Aorta (tissue), 5 donors: Measurements from ENCODE around the gene LRFN3. TPM values are rescaled to one million over a fixed set of nuclear protein-coding genes. Genes with fewer than 3 reads are reported as not detected.
A peak's percentile ranks its signal among the peaks of the same experiment; 100 is the strongest.
"Not testable (repeated sequence)": the region's sequence is repeated elsewhere in the genome, so short reads cannot be mapped to it uniquely, and the experiment has no call there.

Source experiments
- ATAC-seq: fragments of 200-7000 bp; cut with Tn5 transposase; one replicate; pipeline ENCODE4 v1.9.1; 2022; ENCODE audit warnings: moderate library complexity; ENCODE audit not compliant: low FRiP score
- DNase-seq, 2 donors: peaks; one replicate each; pipeline ENCODE4 v3.0.0-alpha.2; 2020
- H3K27ac ChIP-seq, 2 donors: one replicate each; pipeline ENCODE4 v1.5.1; 2013; ENCODE audit warnings: low read length in 2 of 2, mild to moderate bottlenecking in 2 of 2, moderate library complexity in 2 of 2, control low read depth in 1 of 2, inconsistent platforms in 1 of 2, low read depth in 1 of 2
- H3K27me3 ChIP-seq, 2 donors: one replicate each; pipeline ENCODE4 v1.6.1; 2013; ENCODE audit warnings: control low read depth in 1 of 2, low read length in 1 of 2, mild to moderate bottlenecking in 1 of 2, moderate library complexity in 1 of 2; ENCODE audit not compliant: insufficient read depth in 2 of 2, control insufficient read depth in 1 of 2
- H3K36me3 ChIP-seq, 2 donors: one replicate each; pipeline ENCODE4 v1.6.1; 2013; ENCODE audit warnings: control low read depth in 1 of 2, low read length in 1 of 2, mild to moderate bottlenecking in 1 of 2; ENCODE audit not compliant: insufficient read depth in 2 of 2, control insufficient read depth in 1 of 2
- H3K4me1 ChIP-seq, 2 donors: one replicate each; pipeline ENCODE4 v1.6.1; 2013; ENCODE audit warnings: low read length in 2 of 2, control low read depth in 1 of 2, mild to moderate bottlenecking in 1 of 2, moderate library complexity in 1 of 2; ENCODE audit not compliant: insufficient read depth in 2 of 2, control insufficient read depth in 1 of 2
- H3K4me3 ChIP-seq, 2 donors: one replicate each; pipeline ENCODE4 v1.5.1; 2013; ENCODE audit warnings: low read length in 2 of 2, control low read depth in 1 of 2, mild to moderate bottlenecking in 1 of 2
- H3K9me3 ChIP-seq: one replicate; pipeline ENCODE4 v1.6.1; 2013; ENCODE audit warnings: mild to moderate bottlenecking, low read length; ENCODE audit not compliant: control insufficient read depth
- WGBS, 2 donors: extraction: QIAGEN DNeasy Blood & Tissue Kit; methylation state at CpG; one replicate each; pipeline ENCODE4 v1.1.7; 2013; 5-methylcytosine and 5-hydroxymethylcytosine counted together
- intact Hi-C, 2 donors: fragments of 100-400 bp; cut with DNase I; formaldehyde crosslinking; loops; one replicate each; pipeline versions ENCODE4 v1.14.2 to v1.15.0; 2022
- polyA plus RNA-seq, 2 donors: library from polyadenylated mRNA; stranded (reverse); fragments of 200-250 nt; gene quantifications; one replicate each; pipeline ENCODE4 v1.2.3, GENCODE V29; 2013
- total RNA-seq, 2 donors: library from RNA; stranded (reverse); fragmentation: NEBNext Ultra II Directional; extraction: Animal tissue kit (Norgen Biotek cat#: 25700); gene quantifications; one replicate each; pipeline ENCODE4 v1.2.1, GENCODE V29; 2021
- donor health status: healthy with polysubstance abuse.
- donor health status: Bipolar disorder and iron deficiency.
- donor health status: DM: no; HTN: no; CAD: no.
- donor health status: DM: no; HTN: no; CAD: no.
- donor health status: DM: yes; HTN: yes; CAD: no.

Gene LRFN3
- total and polyA plus RNA-seq, 4 donors = 2.0 to 15.1 (median 10.3) TPM

DNA sequence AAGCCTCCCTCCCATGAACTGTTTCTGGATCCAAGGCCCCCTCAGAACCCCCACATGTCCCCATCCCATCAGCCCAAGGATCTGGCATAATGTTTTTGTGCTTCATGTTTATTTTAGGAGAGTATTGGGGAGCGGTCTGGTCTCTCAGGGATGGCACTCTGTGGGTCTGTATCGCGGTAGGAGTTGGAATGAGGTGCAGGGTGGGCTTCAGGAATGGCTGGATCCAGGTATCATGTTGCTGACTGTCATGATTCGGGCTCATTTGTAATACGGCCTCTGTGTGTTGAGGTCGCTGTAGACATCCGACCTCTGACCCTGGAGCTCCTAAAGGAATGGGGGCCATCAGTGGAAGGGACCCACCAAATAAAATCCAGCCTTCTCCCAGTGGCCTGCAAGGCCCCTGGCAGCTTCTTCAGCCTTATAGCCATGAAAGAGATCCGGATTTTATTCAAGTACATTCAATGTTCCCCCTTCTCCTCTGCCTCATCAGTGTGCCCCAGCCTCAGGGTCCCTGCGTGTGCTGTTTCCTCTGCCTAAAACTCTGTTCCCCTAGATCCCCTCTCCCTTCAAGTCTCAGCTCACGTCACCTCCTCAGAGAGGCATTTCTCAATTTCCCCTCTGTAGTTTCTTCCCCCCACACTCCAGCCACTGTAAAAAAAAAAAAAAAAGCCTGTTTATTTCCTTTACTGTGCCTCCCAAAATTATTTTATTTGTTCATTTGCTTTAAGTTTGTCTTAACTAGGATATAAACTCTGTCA, 31.7 kb upstream of the LRFN3 start:
- H3K9me3 ChIP-seq = no peaks in the 10 kb centered on the region
- no peak overlapping the region for H3K27ac ChIP-seq
- no peaks in the 10 kb centered on the region for H3K4me1 ChIP-seq
- DNase-seq (no peak), ATAC-seq (no peak)
- WGBS, 2 donors = 86 to 88% methylated on average over 10 of the region's 10 CpGs
- no peaks in the 10 kb centered on the region for H3K36me3 ChIP-seq
- no peaks in the 10 kb centered on the region for H3K27me3 ChIP-seq
- intact Hi-C loops = no loop called here
- no peak overlapping the region for H3K4me3 ChIP-seq

DNA sequence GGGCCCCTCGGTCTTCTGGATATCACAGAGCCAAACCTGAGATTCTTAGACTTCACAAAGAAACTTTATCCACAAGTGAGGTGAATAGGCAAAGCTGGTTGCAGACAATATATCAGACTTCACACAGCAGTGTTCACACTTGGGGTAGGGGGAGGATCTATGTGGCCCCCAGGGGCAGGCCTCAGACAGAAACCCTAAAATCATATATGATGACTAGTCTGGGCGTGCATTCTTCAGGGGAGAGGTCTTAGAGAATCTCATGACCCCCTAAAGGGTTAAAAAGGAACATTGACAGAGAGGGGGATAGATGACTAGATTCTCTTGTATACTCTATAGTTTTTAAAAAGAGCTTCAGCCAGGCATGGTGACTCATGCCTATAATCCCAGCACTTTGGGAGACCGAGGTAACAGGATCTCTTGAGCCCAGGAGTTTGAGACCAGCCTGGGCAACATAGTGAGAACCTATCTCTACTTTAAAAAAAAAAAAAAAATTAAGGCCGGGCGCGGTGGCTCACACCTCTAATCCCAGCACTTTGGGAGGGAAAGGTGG, 30.9 kb upstream of the LRFN3 start:
- Histone ChIP-seq H3K27ac (no peak overlapping the region), H3K4me3 (no peak overlapping the region), H3K9me3 (no peaks in the 10 kb centered on the region), H3K4me1 (no peaks in the 10 kb centered on the region), H3K36me3 (no peaks in the 10 kb centered on the region), H3K27me3 (no peaks in the 10 kb centered on the region)
- 76 to 78% methylated on average over 6 of the region's 6 CpGs for WGBS, 2 donors
- ATAC-seq = no peak
- DNase-seq = no peak
- intact Hi-C loops = no loop called here

GRCh38 chr19:35907377-35907745, 28.8 kb upstream of the LRFN3 start:
- ATAC-seq = no peak
- no peak overlapping the region for H3K4me3 ChIP-seq
- H3K36me3 ChIP-seq = no peaks in the 10 kb centered on the region
- DNase-seq = no peak
- 44 to 45% methylated on average over 12 of the region's 12 CpGs for whole genome bisulfite sequencing, 2 donors
- H3K4me1 ChIP-seq = no peaks in the 10 kb centered on the region
- no peaks in the 10 kb centered on the region for H3K9me3 ChIP-seq
- intact Hi-C loops = no loop called here
- H3K27ac ChIP-seq = no peak overlapping the region
- no peaks in the 10 kb centered on the region for H3K27me3 ChIP-seq

- peak in 1 of 2 donors; percentile 78 for DNase-seq
- intact Hi-C loops = no loop called here
- no peak within 1 kb of the TSS for H3K4me3 ChIP-seq
- ATAC-seq = peak; percentile 30
- WGBS, 2 donors = 69 to 70% methylated on average over 9 of the region's 9 CpGs
- no peaks in the 10 kb centered on the region for H3K9me3 ChIP-seq
- H3K4me1 ChIP-seq = no peaks in the 10 kb centered on the region
- no peaks in the 10 kb centered on the region for H3K36me3 ChIP-seq
- no peaks in the 10 kb centered on the region for H3K27me3 ChIP-seq
- no peak within 1 kb of the TSS for H3K27ac ChIP-seq
Observed at GRCh38 chr19:35908010-35908441, 28.1 kb upstream of the LRFN3 start, which contains the start of gene TYROBP. TYROBP (minus strand) TSS chr19:35908295; CDS start chr19:35908228, 67 bp downstream.

- ATAC-seq (peak; percentile 79), DNase-seq (peak; percentile 87 to 95)
- no peaks in the 10 kb centered on the region for H3K4me1 ChIP-seq
- no peak overlapping the region for H3K4me3 ChIP-seq
- no peaks in the 10 kb centered on the region for H3K9me3 ChIP-seq
- H3K27ac ChIP-seq = no peak overlapping the region
- intact Hi-C loops = no loop called here
- no peaks in the 10 kb centered on the region for H3K36me3 ChIP-seq
- H3K27me3 ChIP-seq = no peaks in the 10 kb centered on the region
- WGBS, 2 donors = 69 to 71% methylated on average over 10 of the region's 10 CpGs
Observed at GRCh38 chr19:35908973-35909683, 27.0 kb upstream of the LRFN3 start.

GRCh38 chr19:35909684-35910035, 26.5 kb upstream of the LRFN3 start:
- intact Hi-C loops = no loop called here
- H3K36me3 ChIP-seq = no peaks in the 10 kb centered on the region
- WGBS, 2 donors = 63 to 66% methylated on average over 6 of the region's 6 CpGs
- no peaks in the 10 kb centered on the region for H3K4me1 ChIP-seq
- DNase-seq (no peak), ATAC-seq (peak; percentile 9)
- no peaks in the 10 kb centered on the region for H3K9me3 ChIP-seq
- H3K4me3 ChIP-seq = no peak overlapping the region
- no peaks in the 10 kb centered on the region for H3K27me3 ChIP-seq
- H3K27ac ChIP-seq = no peak overlapping the region

DNA sequence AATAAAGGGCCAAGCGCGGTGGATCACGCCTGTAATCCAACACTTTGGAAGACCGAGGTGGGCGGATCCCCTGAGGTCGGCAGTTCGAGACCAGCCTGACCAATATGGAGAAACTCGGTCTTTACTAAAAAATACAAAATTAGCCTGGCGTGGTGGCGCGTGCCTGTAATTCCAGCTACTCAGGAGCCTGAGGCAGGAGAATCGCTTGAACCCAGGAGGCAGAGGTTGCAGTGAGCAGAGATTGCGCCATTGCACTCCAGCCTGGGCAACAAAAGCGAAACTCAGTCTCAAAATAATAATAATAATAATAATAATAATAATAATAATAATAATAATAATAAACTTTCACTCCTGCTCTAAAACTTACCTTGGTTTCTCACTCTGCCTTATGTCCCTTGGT, 25.8 kb upstream of the LRFN3 start:
- H3K4me1 ChIP-seq, ATAC-seq, H3K27ac ChIP-seq, intact Hi-C loops, DNase-seq, H3K36me3 ChIP-seq, H3K9me3 ChIP-seq, H3K27me3 ChIP-seq, H3K4me3 ChIP-seq: not testable (repeated sequence)
- 91 to 92% methylated on average over 14 of the region's 14 CpGs for WGBS, 2 donors

DNA sequence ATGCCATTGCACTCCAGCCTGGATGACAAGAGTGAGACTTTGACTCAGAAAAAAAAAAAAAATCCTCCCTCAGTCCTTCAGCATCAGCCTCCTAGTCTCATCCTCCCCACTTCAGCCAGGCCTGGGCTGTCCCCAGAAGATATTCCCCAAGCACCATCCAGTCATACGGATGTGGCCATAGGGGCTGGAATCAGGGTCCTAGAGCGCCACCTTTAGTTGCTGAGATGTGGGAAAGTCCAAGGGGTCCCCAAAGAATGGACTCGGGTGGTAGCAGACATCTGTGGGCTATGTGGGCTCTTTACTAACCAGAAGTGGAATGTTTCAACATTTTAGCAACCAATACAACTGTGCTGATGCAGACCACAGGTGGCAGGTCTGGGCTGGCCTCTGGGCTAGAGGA, 25.0 kb upstream of the LRFN3 start:
- Histone ChIP-seq H3K4me3 (no peak overlapping the region), H3K9me3 (no peaks in the 10 kb centered on the region), H3K27ac (no peak overlapping the region), H3K4me1 (no peaks in the 10 kb centered on the region), H3K27me3 (no peaks in the 10 kb centered on the region), H3K36me3 (no peaks in the 10 kb centered on the region)
- intact Hi-C loops = no loop called here
- 42 to 43% methylated on average over 3 of the region's 3 CpGs for WGBS, 2 donors
- ATAC-seq = no peak
- DNase-seq = no peak

GRCh38 chr19:35911790-35912189, 24.4 kb upstream of the LRFN3 start:
- H3K27me3 ChIP-seq = no peaks in the 10 kb centered on the region
- ATAC-seq (no peak), DNase-seq (no peak)
- intact Hi-C loops = no loop called here
- H3K27ac ChIP-seq = no peak overlapping the region
- H3K36me3 ChIP-seq = no peaks in the 10 kb centered on the region
- H3K4me1 ChIP-seq = no peaks in the 10 kb centered on the region
- no peaks in the 10 kb centered on the region for H3K9me3 ChIP-seq
- no peak overlapping the region for H3K4me3 ChIP-seq
- 45 to 51% methylated on average over 5 of the region's 5 CpGs for WGBS, 2 donors
